K562 (cell line): ENCODE results near the gene ITPR2. TPM values are rescaled to one million over a fixed set of nuclear protein-coding genes. Genes with fewer than 3 reads are reported as not detected.

Source experiments
- EZH2 ChIP-seq: IDR thresholded peaks from 2 replicates; pipeline ENCODE4 v1.6.1; 2012; ENCODE audit warnings: low read depth, mild to moderate bottlenecking, inconsistent platforms, low read length, borderline replicate concordance
- FOXK2 ChIP-seq, 2 experiments: fragments of 450-650 bp; IDR thresholded peaks in 1 of 2; conservative IDR thresholded peaks in 1 of 2; 2 replicates each; pipeline ENCODE4 v1.6.1; 2016; ENCODE audit warnings: low read depth in 2 of 2, mild to moderate bottlenecking in 1 of 2
- SRSF3 ChIP-seq: fragments of 200-400 bp; formaldehyde crosslinking; IDR thresholded peaks from 2 replicates; pipeline ENCODE4 v1.6.1; 2016; ENCODE audit warnings: mild to moderate bottlenecking, low read length, moderate library complexity; ENCODE audit not compliant: insufficient read depth
- TAF9B ChIP-seq: fragments of 450-650 bp; IDR thresholded peaks from 2 replicates; pipeline ENCODE4 v1.6.1; 2018; ENCODE audit warnings: mild to moderate bottlenecking; ENCODE audit not compliant: partially characterized antibody
- ZFPM2 ChIP-seq: fragments of 250-450 bp; sonication (Bioruptor Pico); IDR thresholded peaks from 2 replicates; pipeline ENCODE4 v1.5.1; 2022; ENCODE audit warnings: mild to moderate bottlenecking
- ZNF780A ChIP-seq: fragments of 250-450 bp; sonication (Bioruptor Pico); IDR thresholded peaks from 2 replicates; pipeline ENCODE4 v1.5.0; 2021; ENCODE audit warnings: mild to moderate bottlenecking
- polyA plus RNA-seq, 8 experiments: library from polyadenylated mRNA; depleted of rRNA in 4 of 8; stranded (reverse) in 5 of 8; unstranded in 3 of 8; fragments of >200 nt; fragmentation: Nextera tagmentation in 2 of 8; fragmentation: Illumina TruSeq in 1 of 8; extraction: Ambion mirVana in 2 of 8; extraction: Trizol in 1 of 8; gene quantifications; 2 replicates each; pipeline versions ENCODE4 v1.2.1 to v1.2.3, GENCODE V29; 2011 to 2014; ENCODE audit warnings: inconsistent platforms in 1 of 8, missing spikeins in 1 of 8
- total RNA-seq, 7 experiments: library from RNA; depleted of rRNA in 6 of 7; stranded (reverse); fragments of >200 nt in 6 of 7; fragmentation: Illumina TruSeq in 2 of 7; extraction: Trizol in 2 of 7; gene quantifications; 2 replicates each; pipeline versions ENCODE4 v1.2.1 to v1.2.3, GENCODE V29; 2011 to 2021; ENCODE audit warnings: low replicate concordance in 1 of 7
- TF ChIP-seq, protein P1 (sequence below): fragments of 450-650 bp; IDR thresholded peaks from 2 replicates; pipeline ENCODE4 v1.6.1; 2016; ENCODE audit warnings: low read depth
- TF ChIP-seq, protein P2 (sequence below): fragments of 250-450 bp; sonication (Bioruptor Pico); IDR thresholded peaks from 2 replicates; pipeline ENCODE4 v1.9.0; 2021; ENCODE audit warnings: mild to moderate bottlenecking
- TF ChIP-seq, protein P3 (sequence below): fragments of 450-650 bp; formaldehyde crosslinking; IDR thresholded peaks from 2 replicates; pipeline ENCODE4 v1.4.0; 2022; ENCODE audit warnings: mild to moderate bottlenecking, moderate library complexity
- TF ChIP-seq, protein P4 (sequence below), 2 experiments: IDR thresholded peaks; 2 replicates each; pipeline ENCODE4 v1.6.1; 2011; ENCODE audit warnings: borderline replicate concordance in 1 of 2, control low read depth in 1 of 2, low read depth in 1 of 2, low read length in 1 of 2, mild to moderate bottlenecking in 1 of 2, mixed read lengths in 1 of 2, moderate library complexity in 1 of 2; ENCODE audit not compliant: insufficient read depth in 1 of 2, insufficient read length in 1 of 2, poor library complexity in 1 of 2, severe bottlenecking in 1 of 2; ENCODE audit errors: extremely low read depth in 1 of 2
- TF ChIP-seq, protein P5 (sequence below): IDR thresholded peaks from 2 replicates; pipeline ENCODE4 v1.6.1; 2014; ENCODE audit warnings: antibody characterized with exemption
- TF ChIP-seq, protein P6 (sequence below): sonication (generic); formaldehyde crosslinking; IDR thresholded peaks from 2 replicates; pipeline ENCODE4 v1.8.1; 2022; ENCODE audit warnings: missing genetic modification reagents

ITPR2 gene
- total and polyA plus RNA-seq, 9 of the 15 experiments (the other 6 are each of a cell fraction or from before 2014, with no cell fraction given) = 0.21 to 3.3 (median 0.95) TPM

DNA sequence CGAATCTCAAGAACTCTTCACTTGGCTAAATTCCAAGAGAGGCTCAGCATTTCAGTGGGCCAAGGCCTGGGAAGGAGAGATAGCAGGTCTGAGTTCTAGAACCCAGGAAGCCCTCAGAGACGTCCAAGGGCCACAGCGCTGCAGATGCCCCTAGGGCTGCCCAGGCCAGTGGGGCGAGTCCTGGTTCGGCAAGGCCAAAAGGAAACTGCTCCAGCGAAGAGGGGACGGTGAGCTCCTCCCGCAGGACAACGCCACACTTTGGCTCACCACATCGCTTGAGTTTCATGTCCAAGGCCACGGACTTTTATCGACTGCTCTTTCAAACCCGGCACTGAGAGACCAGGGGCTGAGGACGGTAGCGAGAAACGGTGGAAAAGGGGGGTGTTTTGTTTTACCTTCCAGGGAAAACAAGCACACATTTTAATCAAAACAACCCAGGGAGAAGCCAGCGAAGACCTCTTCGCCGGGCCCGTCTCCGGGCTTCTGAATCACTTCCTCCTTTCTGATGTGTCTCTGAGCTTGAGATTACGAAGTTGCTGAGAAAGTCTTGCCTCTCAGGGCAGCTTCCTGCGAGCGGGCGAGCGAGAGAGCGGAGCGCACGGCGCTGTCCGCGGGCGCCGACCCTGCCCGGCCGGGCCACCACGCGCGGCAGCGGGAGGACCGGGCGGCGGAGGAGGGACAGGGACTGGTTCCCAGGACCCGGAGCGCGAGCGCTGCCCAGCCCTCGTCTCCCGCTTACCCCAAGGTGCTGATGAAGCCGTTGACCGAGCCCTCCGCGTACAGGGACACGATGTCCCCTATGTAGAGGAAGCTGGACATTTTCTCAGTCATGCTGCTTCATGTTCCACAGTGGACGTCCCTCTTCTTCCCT lies 808 bp downstream of the ITPR2 start (continued):
- TF ChIP-seq, protein P1, sequence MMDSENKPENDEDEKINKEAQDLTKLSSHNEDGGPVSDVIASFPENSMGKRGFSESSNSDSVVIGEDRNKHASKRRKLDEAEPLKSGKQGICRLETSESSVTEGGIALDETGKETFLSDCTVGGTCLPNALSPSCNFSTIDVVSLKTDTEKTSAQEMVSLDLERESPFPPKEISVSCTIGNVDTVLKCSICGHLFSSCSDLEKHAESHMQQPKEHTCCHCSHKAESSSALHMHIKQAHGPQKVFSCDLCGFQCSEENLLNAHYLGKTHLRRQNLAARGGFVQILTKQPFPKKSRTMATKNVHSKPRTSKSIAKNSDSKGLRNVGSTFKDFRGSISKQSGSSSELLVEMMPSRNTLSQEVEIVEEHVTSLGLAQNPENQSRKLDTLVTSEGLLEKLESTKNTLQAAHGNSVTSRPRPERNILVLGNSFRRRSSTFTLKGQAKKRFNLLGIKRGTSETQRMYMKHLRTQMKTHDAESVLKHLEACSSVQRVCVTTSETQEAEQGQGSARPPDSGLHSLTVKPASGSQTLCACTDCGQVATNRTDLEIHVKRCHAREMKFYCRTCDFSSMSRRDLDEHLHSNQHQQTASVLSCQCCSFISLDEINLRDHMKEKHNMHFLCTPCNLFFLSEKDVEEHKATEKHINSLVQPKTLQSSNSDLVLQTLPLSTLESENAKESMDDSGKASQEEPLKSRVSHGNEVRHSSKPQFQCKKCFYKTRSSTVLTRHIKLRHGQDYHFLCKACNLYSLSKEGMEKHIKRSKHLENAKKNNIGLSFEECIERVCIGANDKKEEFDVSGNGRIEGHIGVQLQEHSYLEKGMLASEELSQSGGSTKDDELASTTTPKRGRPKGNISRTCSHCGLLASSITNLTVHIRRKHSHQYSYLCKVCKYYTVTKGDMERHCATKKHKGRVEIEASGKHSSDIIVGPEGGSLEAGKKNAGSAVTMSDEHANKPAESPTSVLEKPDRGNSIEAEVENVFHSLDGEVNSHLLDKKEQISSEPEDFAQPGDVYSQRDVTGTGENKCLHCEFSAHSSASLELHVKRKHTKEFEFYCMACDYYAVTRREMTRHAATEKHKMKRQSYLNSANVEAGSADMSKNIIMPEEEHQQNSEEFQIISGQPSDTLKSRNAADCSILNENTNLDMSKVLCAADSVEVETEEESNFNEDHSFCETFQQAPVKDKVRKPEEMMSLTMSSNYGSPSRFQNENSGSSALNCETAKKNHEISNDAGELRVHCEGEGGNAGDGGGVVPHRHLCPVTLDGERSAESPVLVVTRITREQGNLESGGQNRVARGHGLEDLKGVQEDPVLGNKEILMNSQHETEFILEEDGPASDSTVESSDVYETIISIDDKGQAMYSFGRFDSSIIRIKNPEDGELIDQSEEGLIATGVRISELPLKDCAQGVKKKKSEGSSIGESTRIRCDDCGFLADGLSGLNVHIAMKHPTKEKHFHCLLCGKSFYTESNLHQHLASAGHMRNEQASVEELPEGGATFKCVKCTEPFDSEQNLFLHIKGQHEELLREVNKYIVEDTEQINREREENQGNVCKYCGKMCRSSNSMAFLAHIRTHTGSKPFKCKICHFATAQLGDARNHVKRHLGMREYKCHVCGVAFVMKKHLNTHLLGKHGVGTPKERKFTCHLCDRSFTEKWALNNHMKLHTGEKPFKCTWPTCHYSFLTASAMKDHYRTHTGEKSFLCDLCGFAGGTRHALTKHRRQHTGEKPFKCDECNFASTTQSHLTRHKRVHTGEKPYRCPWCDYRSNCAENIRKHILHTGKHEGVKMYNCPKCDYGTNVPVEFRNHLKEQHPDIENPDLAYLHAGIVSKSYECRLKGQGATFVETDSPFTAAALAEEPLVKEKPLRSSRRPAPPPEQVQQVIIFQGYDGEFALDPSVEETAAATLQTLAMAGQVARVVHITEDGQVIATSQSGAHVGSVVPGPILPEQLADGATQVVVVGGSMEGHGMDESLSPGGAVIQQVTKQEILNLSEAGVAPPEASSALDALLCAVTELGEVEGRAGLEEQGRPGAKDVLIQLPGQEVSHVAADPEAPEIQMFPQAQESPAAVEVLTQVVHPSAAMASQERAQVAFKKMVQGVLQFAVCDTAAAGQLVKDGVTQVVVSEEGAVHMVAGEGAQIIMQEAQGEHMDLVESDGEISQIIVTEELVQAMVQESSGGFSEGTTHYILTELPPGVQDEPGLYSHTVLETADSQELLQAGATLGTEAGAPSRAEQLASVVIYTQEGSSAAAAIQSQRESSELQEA = no peak
- TF ChIP-seq SRSF3 (no peak), ZFPM2 (CRISPR knock-in tag) (no peak), EZH2 (no peak), TAF9B (no peak), FOXK2 (conservative IDR thresholded peaks at IDR 0.05 in 1 of 2, IDR thresholded peaks at IDR 0.05 in 1 of 2; ENCODE audit: low read depth in 2 of 2) (no peak), ZNF780A (no peak)
- TF ChIP-seq, protein P2, sequence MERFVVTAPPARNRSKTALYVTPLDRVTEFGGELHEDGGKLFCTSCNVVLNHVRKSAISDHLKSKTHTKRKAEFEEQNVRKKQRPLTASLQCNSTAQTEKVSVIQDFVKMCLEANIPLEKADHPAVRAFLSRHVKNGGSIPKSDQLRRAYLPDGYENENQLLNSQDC (CRISPR knock-in tag) = no peak
- TF ChIP-seq, protein P3, sequence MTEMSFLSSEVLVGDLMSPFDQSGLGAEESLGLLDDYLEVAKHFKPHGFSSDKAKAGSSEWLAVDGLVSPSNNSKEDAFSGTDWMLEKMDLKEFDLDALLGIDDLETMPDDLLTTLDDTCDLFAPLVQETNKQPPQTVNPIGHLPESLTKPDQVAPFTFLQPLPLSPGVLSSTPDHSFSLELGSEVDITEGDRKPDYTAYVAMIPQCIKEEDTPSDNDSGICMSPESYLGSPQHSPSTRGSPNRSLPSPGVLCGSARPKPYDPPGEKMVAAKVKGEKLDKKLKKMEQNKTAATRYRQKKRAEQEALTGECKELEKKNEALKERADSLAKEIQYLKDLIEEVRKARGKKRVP (CRISPR knock-in tag) = no peak
- TF ChIP-seq, protein P4, sequence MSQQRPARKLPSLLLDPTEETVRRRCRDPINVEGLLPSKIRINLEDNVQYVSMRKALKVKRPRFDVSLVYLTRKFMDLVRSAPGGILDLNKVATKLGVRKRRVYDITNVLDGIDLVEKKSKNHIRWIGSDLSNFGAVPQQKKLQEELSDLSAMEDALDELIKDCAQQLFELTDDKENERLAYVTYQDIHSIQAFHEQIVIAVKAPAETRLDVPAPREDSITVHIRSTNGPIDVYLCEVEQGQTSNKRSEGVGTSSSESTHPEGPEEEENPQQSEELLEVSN (IDR thresholded peaks at IDR 0.05; ENCODE audit: borderline replicate concordance in 1 of 2, extremely low read depth in 1 of 2, insufficient read depth in 1 of 2, insufficient read length in 1 of 2, low read depth in 1 of 2, low read length in 1 of 2, poor library complexity in 1 of 2, severe bottlenecking in 1 of 2) = peak in 1 of 2 experiments; percentile 5
- TF ChIP-seq, protein P5, sequence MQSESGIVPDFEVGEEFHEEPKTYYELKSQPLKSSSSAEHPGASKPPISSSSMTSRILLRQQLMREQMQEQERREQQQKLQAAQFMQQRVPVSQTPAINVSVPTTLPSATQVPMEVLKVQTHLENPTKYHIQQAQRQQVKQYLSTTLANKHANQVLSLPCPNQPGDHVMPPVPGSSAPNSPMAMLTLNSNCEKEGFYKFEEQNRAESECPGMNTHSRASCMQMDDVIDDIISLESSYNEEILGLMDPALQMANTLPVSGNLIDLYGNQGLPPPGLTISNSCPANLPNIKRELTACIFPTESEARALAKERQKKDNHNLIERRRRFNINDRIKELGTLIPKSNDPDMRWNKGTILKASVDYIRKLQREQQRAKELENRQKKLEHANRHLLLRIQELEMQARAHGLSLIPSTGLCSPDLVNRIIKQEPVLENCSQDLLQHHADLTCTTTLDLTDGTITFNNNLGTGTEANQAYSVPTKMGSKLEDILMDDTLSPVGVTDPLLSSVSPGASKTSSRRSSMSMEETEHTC = no peak
- TF ChIP-seq, protein P6, sequence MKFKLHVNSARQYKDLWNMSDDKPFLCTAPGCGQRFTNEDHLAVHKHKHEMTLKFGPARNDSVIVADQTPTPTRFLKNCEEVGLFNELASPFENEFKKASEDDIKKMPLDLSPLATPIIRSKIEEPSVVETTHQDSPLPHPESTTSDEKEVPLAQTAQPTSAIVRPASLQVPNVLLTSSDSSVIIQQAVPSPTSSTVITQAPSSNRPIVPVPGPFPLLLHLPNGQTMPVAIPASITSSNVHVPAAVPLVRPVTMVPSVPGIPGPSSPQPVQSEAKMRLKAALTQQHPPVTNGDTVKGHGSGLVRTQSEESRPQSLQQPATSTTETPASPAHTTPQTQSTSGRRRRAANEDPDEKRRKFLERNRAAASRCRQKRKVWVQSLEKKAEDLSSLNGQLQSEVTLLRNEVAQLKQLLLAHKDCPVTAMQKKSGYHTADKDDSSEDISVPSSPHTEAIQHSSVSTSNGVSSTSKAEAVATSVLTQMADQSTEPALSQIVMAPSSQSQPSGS = no peak
